SK-N-MC (cell line): Measurements from ENCODE around the gene SH3BP1.

ENCODE experiments used
- EZH2 ChIP-seq: fragments of 200-600 bp; sonication (generic); IDR thresholded peaks from one replicate; pipeline ENCODE4 v1.6.1; 2017; ENCODE audit warnings: antibody characterized with exemption
- FOXP2 ChIP-seq: optimal IDR thresholded peaks from 2 replicates; pipeline ENCODE3; 2011; ENCODE audit warnings: mild to moderate bottlenecking, moderate library complexity; ENCODE audit not compliant: insufficient read depth; ENCODE audit errors: extremely low read length, control extremely low read depth
- POLR2AphosphoS5 ChIP-seq: IDR thresholded peaks from 2 replicates; pipeline ENCODE4 v1.6.1; 2012; ENCODE audit warnings: mild to moderate bottlenecking, low read depth, low read length, borderline replicate concordance

GRCh38 chr22:37665487-37665886, 26.0 kb downstream of the SH3BP1 start:
- no peak for TF ChIP-seq EZH2
- TF ChIP-seq POLR2AphosphoS5, result no peak
- no peak for TF ChIP-seq FOXP2
